AG08396 (cell line): ENCODE measurements around the gene SPIRE1.
"Not testable (repeated sequence)": the region's sequence is repeated elsewhere in the genome, so short reads cannot be mapped to it uniquely, and the experiment has no call there.

Experiments used
- DNase-seq: peaks from one replicate; pipeline ENCODE4 v3.0.0; 2012; ENCODE audit warnings: low spot score, mixed read lengths

The SPIRE1 gene

DNA sequence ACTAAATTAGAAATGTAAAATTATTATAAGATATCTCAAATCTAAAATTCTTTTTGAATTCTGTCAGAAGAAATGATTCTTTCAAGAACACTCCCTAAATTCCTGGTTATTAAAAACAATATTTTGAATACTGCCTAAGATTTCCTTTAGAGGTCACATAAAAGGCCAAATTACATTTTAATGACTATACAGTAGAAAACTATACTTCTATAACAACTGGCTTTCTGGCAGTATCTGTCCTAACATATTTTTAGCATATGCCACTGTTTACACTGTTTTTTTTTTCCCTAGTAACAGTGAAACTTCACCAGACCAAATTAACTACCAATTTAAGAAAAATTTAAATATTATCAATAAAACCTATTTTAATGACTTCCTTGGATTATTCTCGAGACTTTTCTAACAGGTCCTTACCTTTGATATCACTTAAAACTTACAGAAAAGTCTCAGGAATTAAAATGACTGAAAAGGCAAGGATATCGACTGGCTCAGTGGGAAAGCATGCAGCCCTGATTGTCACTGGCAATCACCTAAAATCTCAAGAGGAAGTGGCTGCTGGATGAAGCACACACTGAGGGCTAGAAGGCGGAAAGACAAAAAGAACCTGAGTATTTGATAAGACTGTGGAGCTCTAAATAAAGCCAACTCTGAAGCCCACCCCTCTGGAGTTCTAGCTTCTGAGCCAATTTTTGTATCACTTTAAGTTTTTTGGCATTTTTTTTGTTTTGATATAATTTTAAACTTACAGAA is 59.6 kb downstream of the SPIRE1 start:
- no peak for DNase-seq

DNA sequence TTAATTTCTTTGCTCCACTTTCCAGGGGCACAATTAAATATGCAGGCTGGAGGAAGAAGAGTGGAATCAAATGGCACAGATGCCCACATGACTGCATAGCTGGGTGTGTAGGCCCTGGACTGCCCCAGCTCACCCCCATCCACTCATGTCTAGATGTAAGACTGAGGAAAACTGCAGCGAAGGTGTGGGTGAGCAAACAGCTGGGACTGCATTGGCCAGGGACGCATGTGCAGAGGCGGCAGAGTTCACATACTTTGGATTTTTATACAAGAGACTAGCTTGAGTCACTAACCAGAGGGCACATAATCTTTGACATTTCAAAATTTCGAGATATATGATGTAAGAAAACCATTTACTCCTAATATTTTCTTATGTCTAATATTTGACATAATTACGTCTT is 60.1 kb downstream of the SPIRE1 start:
- DNase-seq: peak; percentile 79

GRCh38 chr18:12595571-12596255 is 62.2 kb downstream of the SPIRE1 start:
- no peak for DNase-seq

DNA sequence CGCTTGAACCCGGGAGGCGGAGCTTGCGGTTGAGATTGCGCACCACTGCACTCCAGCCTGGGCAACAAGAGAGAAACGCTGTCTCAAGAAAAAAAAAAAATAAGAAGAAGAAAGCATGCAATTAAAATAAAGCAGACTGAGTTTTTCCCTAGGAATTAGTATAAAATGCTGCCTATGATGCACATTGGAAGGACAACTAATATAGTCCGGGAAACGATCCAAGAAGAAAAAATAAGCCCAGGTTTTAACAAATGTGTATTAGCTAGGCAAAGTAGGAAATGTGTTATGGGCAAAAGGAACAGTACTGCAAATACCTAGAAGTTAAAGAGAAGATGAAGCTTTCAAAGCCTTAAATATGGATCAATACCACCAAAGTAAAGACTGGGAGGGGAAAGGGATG is 64.0 kb downstream of the SPIRE1 start:
- DNase-seq: no peak

- DNase-seq: no peak
These were observed 65.2 kb downstream of the SPIRE1 start for GRCh38 chr18:12592597-12593127.

GRCh38 chr18:12589448-12589847 is 68.5 kb downstream of the SPIRE1 start:
- DNase-seq: no peak

GRCh38 chr18:12586956-12587355 is 71.0 kb downstream of the SPIRE1 start:
- no peak for DNase-seq

DNA sequence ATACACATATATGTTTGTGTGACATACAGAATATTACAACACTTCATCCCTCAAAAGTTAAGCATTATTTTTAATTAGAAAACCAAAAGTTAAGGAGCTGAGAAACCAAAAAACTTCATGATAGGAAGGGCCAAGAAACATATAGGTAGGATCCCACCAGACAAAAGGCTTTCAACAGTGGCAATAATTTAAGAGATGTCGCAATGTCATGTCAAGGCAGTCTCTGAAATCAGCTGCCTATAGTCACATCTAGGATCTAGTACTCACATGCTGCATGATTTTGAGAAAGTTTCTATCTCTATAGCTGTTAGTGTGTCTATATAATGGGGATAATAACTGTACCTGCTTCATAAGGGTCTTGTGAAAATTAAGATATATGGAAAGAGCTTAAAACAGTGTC is 72.7 kb downstream of the SPIRE1 start:
- DNase-seq: no peak

GRCh38 chr18:12580630-12581342 is 77.1 kb downstream of the SPIRE1 start:
- no peak for DNase-seq

DNA sequence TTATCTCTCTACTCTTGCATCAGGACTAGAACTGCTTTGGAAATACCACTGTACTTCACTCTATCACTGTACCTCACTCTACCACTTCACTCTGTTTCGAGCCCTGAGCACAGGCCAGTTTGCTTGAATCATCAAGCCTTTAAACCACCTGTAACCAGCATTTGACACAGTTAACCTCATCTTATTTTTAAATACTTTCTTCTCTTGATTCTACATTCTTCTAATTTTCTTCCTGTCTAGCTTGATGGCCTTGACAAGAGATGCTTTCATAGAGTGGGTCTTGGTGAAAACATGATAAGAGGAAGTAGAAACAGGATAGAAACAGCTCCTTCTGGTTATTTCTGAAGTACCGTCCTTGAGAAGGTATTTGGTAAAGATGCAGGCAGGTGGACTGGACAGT is 78.1 kb downstream of the SPIRE1 start:
- DNase-seq: no peak

DNA sequence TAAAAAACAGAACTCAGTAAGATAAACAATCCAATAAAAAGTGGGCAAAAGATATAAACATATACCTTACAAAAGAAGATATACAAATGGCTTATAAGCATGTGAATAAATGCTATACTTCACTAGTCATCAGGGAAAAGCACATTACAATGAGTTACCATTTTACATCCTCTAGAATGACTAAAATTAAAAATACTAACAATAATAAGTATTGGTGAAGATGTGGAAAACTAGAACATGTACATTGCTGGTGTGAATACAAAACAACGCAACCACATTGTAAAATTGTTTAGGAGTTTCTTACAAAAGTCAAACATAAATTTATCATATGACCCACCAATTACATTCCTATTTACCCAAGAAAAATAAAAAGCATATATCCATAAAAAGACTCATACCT is 80.1 kb downstream of the SPIRE1 start:
- DNase-seq: no peak

GRCh38 chr18:12574494-12575185 is 83.3 kb downstream of the SPIRE1 start:
- no peak for DNase-seq

- DNase-seq: no peak
These were observed 86.3 kb downstream of the SPIRE1 start for GRCh38 chr18:12571630-12572029.

GRCh38 chr18:12569791-12570190 is 88.1 kb downstream of the SPIRE1 start:
- no peak for DNase-seq

DNA sequence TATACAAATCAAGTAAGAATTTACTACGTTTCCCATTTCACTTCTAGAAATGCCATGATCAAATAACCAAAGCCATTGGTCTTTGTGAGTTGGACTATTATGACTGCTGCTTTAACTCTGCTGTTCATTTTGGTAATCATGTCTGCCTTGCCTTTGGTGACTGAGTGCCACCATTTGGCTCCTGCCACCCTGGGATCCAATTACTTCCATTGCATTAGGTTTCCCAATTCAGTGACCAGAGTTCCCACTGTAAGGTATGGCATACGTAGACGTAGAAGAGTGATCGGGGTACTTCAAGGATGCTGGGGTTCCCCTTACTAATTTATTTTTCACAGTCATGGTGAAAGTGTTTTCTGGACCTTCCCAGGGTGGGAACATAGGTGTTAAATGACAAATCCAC is 90.1 kb downstream of the SPIRE1 start:
- no peak for DNase-seq

DNA sequence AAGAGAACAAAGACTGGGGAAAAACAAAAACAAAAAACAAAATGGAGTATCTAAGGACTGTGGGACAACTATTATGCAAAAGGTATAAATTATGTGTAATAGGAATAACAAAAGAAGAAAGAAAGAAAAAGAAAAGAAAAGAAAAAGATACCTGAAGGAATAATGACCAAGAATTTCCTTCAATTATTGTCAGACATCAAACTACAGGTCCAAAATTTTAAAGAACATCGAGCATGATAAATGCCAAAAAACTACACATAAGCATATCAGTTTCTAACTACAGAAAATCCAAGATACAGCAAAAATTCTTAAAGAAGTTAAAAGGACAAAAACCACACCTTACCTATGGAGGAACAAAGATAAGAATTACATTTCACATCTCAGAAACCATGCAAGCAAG is 93.0 kb downstream of the SPIRE1 start:
- DNase-seq: no peak

- DNase-seq: no peak
These were observed 93.5 kb downstream of the SPIRE1 start for GRCh38 chr18:12564378-12564777.

- DNase-seq: not testable (repeated sequence)
These were observed 97.3 kb downstream of the SPIRE1 start for GRCh38 chr18:12560600-12560999.

DNA sequence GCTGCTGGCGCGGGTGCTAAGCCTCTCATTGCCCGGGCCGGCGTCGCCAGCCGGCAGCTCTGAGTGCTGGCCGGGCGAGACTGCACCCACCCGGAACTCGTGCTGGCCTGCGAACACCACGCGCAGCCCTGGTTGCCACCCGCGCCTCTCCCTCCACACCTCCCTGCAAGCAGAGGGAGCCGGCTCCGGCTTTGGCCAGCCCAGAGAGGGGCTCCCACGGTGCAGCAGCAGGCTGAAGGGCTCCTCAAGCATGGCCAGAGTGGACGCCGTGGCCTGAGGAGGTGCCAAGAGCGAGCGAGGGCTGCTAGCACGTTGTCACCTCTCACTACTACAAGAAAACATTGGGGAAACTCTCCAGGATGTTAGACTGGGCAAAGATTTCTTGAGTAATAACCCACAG is 98.6 kb downstream of the SPIRE1 start:
- DNase-seq: no peak

DNA sequence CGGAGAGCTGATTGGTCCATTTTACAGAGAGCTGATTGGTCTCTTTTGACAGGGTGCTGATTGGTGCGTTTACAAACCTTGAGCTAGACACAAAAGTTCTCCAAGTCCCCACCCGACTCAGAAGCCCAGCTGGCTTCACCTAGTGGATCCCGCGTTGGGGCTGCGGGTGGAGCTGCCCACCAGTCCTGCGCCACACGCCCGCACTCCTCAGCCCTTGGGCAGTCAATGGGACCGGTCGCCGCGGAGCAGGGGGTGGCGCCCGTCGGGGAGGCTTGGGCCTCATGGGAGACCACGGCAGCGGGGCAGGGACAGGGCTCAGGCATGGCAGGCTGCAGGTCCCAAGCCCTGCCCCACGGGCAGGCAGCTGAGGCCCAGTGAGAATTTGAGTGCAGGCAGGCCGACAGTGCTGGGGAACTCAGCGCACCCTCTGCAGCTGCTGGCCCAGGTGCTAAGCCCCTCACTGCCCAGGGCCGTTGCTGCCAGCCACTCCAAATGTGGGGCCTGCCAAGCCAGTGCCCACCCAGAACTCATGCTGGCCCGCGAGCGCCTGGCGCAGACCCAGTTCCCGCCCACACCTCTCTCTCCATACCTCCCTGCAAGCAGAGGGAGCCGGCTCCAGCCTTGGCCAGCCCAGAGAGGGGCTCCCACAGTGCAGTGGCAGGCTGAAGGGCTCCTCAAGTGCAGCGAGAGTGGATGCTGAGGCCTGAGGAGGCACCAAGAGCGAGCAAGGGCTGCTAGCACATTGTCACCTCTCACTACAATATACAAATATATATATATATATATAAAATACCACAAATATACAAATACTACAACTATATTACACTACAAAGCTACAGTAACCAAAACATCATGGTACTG is 100.7 kb downstream of the SPIRE1 start:
- DNase-seq: no peak

GRCh38 chr18:12554796-12555388 is 103.0 kb downstream of the SPIRE1 start:
- DNase-seq: no peak
